Panc1 (cell line): ENCODE results near the gene LCORL.

ENCODE experiments used
- CTCF ChIP-seq: fragments of 450-650 bp; IDR thresholded peaks from 2 replicates; pipeline ENCODE4 v1.5.1; 2017; ENCODE audit warnings: mild to moderate bottlenecking
- POLR2AphosphoS5 ChIP-seq: IDR thresholded peaks from 2 replicates; pipeline ENCODE4 v1.6.1; 2012; ENCODE audit warnings: mild to moderate bottlenecking, low read depth, low read length, moderate library complexity
- SIN3A ChIP-seq: IDR thresholded peaks from 2 replicates; pipeline ENCODE4 v1.6.1; 2012; ENCODE audit warnings: low read depth, mild to moderate bottlenecking, low read length, moderate library complexity, borderline replicate concordance; ENCODE audit not compliant: insufficient read depth
- TF ChIP-seq, protein P1 (sequence below), 2 experiments: IDR thresholded peaks; 2 replicates each; pipeline ENCODE4 v1.6.1; 2011 to 2012; ENCODE audit warnings: low read depth in 2 of 2, control low read depth in 1 of 2, low read length in 1 of 2, mild to moderate bottlenecking in 1 of 2, moderate library complexity in 1 of 2; ENCODE audit not compliant: insufficient read depth in 1 of 2

GRCh38 chr4:17957688-17958087 is 63.9 kb downstream of the LCORL start:
- TF ChIP-seq CTCF (no peak), POLR2AphosphoS5 (no peak), SIN3A (no peak)
- TF ChIP-seq, protein P1, sequence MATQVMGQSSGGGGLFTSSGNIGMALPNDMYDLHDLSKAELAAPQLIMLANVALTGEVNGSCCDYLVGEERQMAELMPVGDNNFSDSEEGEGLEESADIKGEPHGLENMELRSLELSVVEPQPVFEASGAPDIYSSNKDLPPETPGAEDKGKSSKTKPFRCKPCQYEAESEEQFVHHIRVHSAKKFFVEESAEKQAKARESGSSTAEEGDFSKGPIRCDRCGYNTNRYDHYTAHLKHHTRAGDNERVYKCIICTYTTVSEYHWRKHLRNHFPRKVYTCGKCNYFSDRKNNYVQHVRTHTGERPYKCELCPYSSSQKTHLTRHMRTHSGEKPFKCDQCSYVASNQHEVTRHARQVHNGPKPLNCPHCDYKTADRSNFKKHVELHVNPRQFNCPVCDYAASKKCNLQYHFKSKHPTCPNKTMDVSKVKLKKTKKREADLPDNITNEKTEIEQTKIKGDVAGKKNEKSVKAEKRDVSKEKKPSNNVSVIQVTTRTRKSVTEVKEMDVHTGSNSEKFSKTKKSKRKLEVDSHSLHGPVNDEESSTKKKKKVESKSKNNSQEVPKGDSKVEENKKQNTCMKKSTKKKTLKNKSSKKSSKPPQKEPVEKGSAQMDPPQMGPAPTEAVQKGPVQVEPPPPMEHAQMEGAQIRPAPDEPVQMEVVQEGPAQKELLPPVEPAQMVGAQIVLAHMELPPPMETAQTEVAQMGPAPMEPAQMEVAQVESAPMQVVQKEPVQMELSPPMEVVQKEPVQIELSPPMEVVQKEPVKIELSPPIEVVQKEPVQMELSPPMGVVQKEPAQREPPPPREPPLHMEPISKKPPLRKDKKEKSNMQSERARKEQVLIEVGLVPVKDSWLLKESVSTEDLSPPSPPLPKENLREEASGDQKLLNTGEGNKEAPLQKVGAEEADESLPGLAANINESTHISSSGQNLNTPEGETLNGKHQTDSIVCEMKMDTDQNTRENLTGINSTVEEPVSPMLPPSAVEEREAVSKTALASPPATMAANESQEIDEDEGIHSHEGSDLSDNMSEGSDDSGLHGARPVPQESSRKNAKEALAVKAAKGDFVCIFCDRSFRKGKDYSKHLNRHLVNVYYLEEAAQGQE (IDR thresholded peaks at IDR 0.05; ENCODE audit: insufficient read depth in 1 of 2, low read depth in 2 of 2, low read length in 1 of 2), result no peak
